ENCODE measurements around the gene USP32. TPM values are rescaled to one million over a fixed set of nuclear protein-coding genes. Genes with fewer than 3 reads are reported as not detected.

The USP32 gene
- total RNA-seq, 1 experiment from 2014 or later: 103 TPM

- TF ChIP-seq ARID4B (CRISPR knock-in tag; IDR thresholded peaks at IDR 0.05; ENCODE audit: borderline replicate concordance) (no peak), CBFB (CRISPR knock-in tag; IDR thresholded peaks at IDR 0.05; ENCODE audit: low read depth) (no peak), IRF1 (CRISPR knock-in tag; IDR thresholded peaks at IDR 0.05) (no peak), ZNF232 (CRISPR knock-in tag; IDR thresholded peaks at IDR 0.05) (no peak)
Observed at GRCh38 chr17:60353773-60354172, 38.2 kb downstream of the USP32 start (continued).

GRCh38 chr17:60352569-60352968 is 39.4 kb downstream of the USP32 start:
- CTCF ChIA-PET: no interaction called here
- Mint-ChIP-seq H3K27ac (peak overlapping the region; percentile 74; the same call in 1 of the 2 replicates), H3K4me1 (peaks cover 43% of the 10 kb centered on the region), H3K36me3 (no peaks in the 10 kb centered on the region), H3K9me3 (peaks cover 8% of the 10 kb centered on the region), H3K27me3 (ENCODE audit: low read depth) (no peaks in the 10 kb centered on the region), H3K4me3 (no peak overlapping the region)
- DNase-seq (ENCODE audit: low spot score) (no peak), ATAC-seq (no peak)
- no peak for TF ChIP-seq ATF6 (CRISPR knock-in tag; IDR thresholded peaks at IDR 0.05)
- no peak for TF ChIP-seq NFATC4 (CRISPR knock-in tag; IDR thresholded peaks at IDR 0.05)
- no peak for TF ChIP-seq JAZF1 (CRISPR knock-in tag; IDR thresholded peaks at IDR 0.05)
- no peak for TF ChIP-seq GRHL2 (CRISPR knock-in tag; IDR thresholded peaks at IDR 0.05; ENCODE audit: insufficient replicate concordance, severe bottlenecking)
- no peak for TF ChIP-seq CTCF (IDR thresholded peaks at IDR 0.05)
- no peak for TF ChIP-seq ZNF317 (CRISPR knock-in tag; IDR thresholded peaks at IDR 0.05; ENCODE audit: borderline replicate concordance, low read depth)
- no peak for TF ChIP-seq AR (CRISPR knock-in tag; IDR thresholded peaks at IDR 0.05)
- no peak for TF ChIP-seq CREM (CRISPR knock-in tag; IDR thresholded peaks at IDR 0.05)
- TF ChIP-seq ATF1 (CRISPR knock-in tag; IDR thresholded peaks at IDR 0.05): no peak
- no peak for TF ChIP-seq FOXJ3 (CRISPR knock-in tag; IDR thresholded peaks at IDR 0.05; ENCODE audit: borderline replicate concordance)
- TF ChIP-seq AFF4 (CRISPR knock-in tag; IDR thresholded peaks at IDR 0.05; ENCODE audit: borderline replicate concordance): no peak
- TF ChIP-seq PREB (CRISPR knock-in tag; IDR thresholded peaks at IDR 0.05; ENCODE audit: borderline replicate concordance): no peak
- TF ChIP-seq JUN (CRISPR knock-in tag; IDR thresholded peaks at IDR 0.05): no peak
- no peak for TF ChIP-seq CDX4 (CRISPR knock-in tag; IDR thresholded peaks at IDR 0.05; ENCODE audit: borderline replicate concordance)
- TF ChIP-seq ZNF121 (CRISPR knock-in tag; IDR thresholded peaks at IDR 0.05): no peak
- POLR2A ChIA-PET: no interaction called here

Data from WTC11 (cell line).